Activated CD4-positive, CD25-positive, alpha-beta regulatory T cell treated with anti-CD3 and anti-CD28 coated beads, Interleukin-2, amount 50 U/mL, for 72 hours (primary cell): Measurements from ENCODE around the gene CCL4.
"Not testable (repeated sequence)": the region's sequence is repeated elsewhere in the genome, so short reads cannot be mapped to it uniquely, and the experiment has no call there.

Experiments used
- DNase-seq: peaks from one replicate; pipeline ENCODE4 v3.0.0; 2021

Gene CCL4

GRCh38 chr17:36118477-36119353, 15.1 kb downstream of the CCL4 start:
- DNase-seq = no peak

- no peak for DNase-seq
These were observed 16.6 kb downstream of the CCL4 start for GRCh38 chr17:36120221-36120620.

GRCh38 chr17:36121099-36121498, 17.5 kb downstream of the CCL4 start:
- DNase-seq = not testable (repeated sequence)

GRCh38 chr17:36123431-36123830, 19.8 kb downstream of the CCL4 start:
- no peak for DNase-seq

- DNase-seq = no peak
These were observed 21.5 kb downstream of the CCL4 start for GRCh38 chr17:36124879-36125824.

GRCh38 chr17:36127199-36127893, 23.7 kb downstream of the CCL4 start:
- DNase-seq = no peak

GRCh38 chr17:36127911-36128310, 24.3 kb downstream of the CCL4 start:
- no peak for DNase-seq

- DNase-seq = no peak
These were observed 24.9 kb downstream of the CCL4 start for GRCh38 chr17:36128411-36128978.

- no peak for DNase-seq
These were observed 26.0 kb downstream of the CCL4 start for GRCh38 chr17:36129616-36130015.

- DNase-seq = no peak
These were observed 26.7 kb downstream of the CCL4 start for GRCh38 chr17:36130346-36130745.

GRCh38 chr17:36131421-36131820, 27.8 kb downstream of the CCL4 start:
- no peak for DNase-seq

- no peak for DNase-seq
These were observed 28.3 kb downstream of the CCL4 start for GRCh38 chr17:36131931-36132330.

- no peak for DNase-seq
These were observed 28.8 kb downstream of the CCL4 start for GRCh38 chr17:36132421-36132831.

GRCh38 chr17:36133602-36134236, 30.1 kb downstream of the CCL4 start:
- DNase-seq = no peak

GRCh38 chr17:36135465-36135864, 31.8 kb downstream of the CCL4 start:
- no peak for DNase-seq

GRCh38 chr17:36136036-36136435, 32.4 kb downstream of the CCL4 start:
- DNase-seq = no peak

- DNase-seq = no peak
These were observed 32.8 kb downstream of the CCL4 start for GRCh38 chr17:36136439-36136838.

- no peak for DNase-seq
These were observed 38.6 kb downstream of the CCL4 start for GRCh38 chr17:36142235-36142634.

GRCh38 chr17:36142806-36143205, 39.2 kb downstream of the CCL4 start:
- DNase-seq = no peak

- no peak for DNase-seq
These were observed 40.4 kb downstream of the CCL4 start for GRCh38 chr17:36144014-36144413.

GRCh38 chr17:36144981-36145729, 41.5 kb downstream of the CCL4 start:
- no peak for DNase-seq
